A673 (cell line): ENCODE data around the gene TMEM176A. TPM values are rescaled to one million over a fixed set of nuclear protein-coding genes. Genes with fewer than 3 reads are reported as not detected.

Source experiments
- BruUV-seq: library from RNA; stranded (reverse); fragments of 400-500 nt; replicated peaks from 2 replicates; lab custom pipeline; 2021; lab: Mats Ljungman, UMichigan
- CTCF ChIA-PET: fragments of 300-600 bp; sonication (Branson Sonifier 250); formaldehyde crosslinking; loops from one replicate; lab custom pipeline; 2022; ENCODE audit warnings: antibody characterized with exemption; lab: Charles Lee
- POLR2A ChIA-PET: fragments of 300-600 bp; sonication (Branson Sonifier 250); formaldehyde crosslinking; loops from one replicate; lab custom pipeline; 2022; ENCODE audit warnings: antibody characterized with exemption; ENCODE audit not compliant: low non-redundant PET; lab: Charles Lee
- DNase-seq: peaks from one replicate; pipeline ENCODE4 v3.0.0-alpha.2; 2015; ENCODE audit warnings: low spot score
- H3K27ac ChIP-seq: fragments of 200-600 bp; sonication (generic); 2 replicates; pipeline ENCODE4 v1.5.1; 2016; ENCODE audit warnings: mixed run types, low read depth, mild to moderate bottlenecking, mixed read lengths, antibody characterized with exemption, low read length; ENCODE audit not compliant: poor library complexity, severe bottlenecking
- H3K27me3 ChIP-seq: fragments of 200-600 bp; sonication (generic); replicated peaks from 2 replicates; pipeline ENCODE4 v1.6.1; 2017; ENCODE audit warnings: mixed run types, low read depth, mild to moderate bottlenecking, mixed read lengths, antibody characterized with exemption, low read length; ENCODE audit not compliant: insufficient read depth, poor library complexity
- H3K36me3 ChIP-seq: fragments of 200-600 bp; sonication (generic); 2 replicates; pipeline ENCODE4 v1.6.1; 2016; ENCODE audit warnings: mixed run types, mild to moderate bottlenecking, mixed read lengths, antibody characterized with exemption, low read length; ENCODE audit not compliant: insufficient read depth, poor library complexity, severe bottlenecking
- H3K4me1 ChIP-seq: fragments of 200-600 bp; sonication (generic); 2 replicates; pipeline ENCODE4 v1.6.1; 2017; ENCODE audit warnings: mixed run types, mild to moderate bottlenecking, mixed read lengths, antibody characterized with exemption, low read length; ENCODE audit not compliant: insufficient read depth, poor library complexity, severe bottlenecking
- H3K4me3 ChIP-seq: fragments of 200-600 bp; sonication (generic); 2 replicates; pipeline ENCODE4 v1.5.1; 2016; ENCODE audit warnings: low read depth, mixed run types, mild to moderate bottlenecking, mixed read lengths, low read length; ENCODE audit not compliant: poor library complexity, severe bottlenecking
- H3K9me3 ChIP-seq: fragments of 200-600 bp; sonication (generic); 2 replicates; pipeline ENCODE4 v1.6.1; 2016; ENCODE audit warnings: mixed run types, low read depth, mild to moderate bottlenecking, mixed read lengths, antibody characterized with exemption, low read length; ENCODE audit not compliant: poor library complexity, severe bottlenecking
- EZH2 ChIP-seq: fragments of 200-600 bp; sonication (generic); IDR thresholded peaks from 2 replicates; pipeline ENCODE4 v1.6.1; 2017; ENCODE audit warnings: borderline replicate concordance, low read depth, mild to moderate bottlenecking, mixed read lengths, antibody characterized with exemption, low read length; ENCODE audit not compliant: poor library complexity, severe bottlenecking
- intact Hi-C: fragments of 100-400 bp; cut with micrococcal nuclease; formaldehyde crosslinking; loops from one replicate; pipeline ENCODE4 v1.10.0; 2022; ENCODE audit not compliant: unreplicated experiment
- total RNA-seq: library from RNA; stranded (reverse); gene quantifications from 2 replicates; pipeline ENCODE4 v1.2.3, GENCODE V29; 2021
- TF ChIP-seq, protein P1 (sequence below): fragments of 300-800, 200-600 bp; sonication (generic); conservative IDR thresholded peaks from 2 replicates; pipeline ENCODE4 v1.5.1; 2017; ENCODE audit warnings: low read depth, mild to moderate bottlenecking, antibody characterized with exemption, low read length, moderate library complexity, mixed read lengths

Gene TMEM176A
- total RNA-seq, 1 experiment from 2014 or later = 2.9 TPM

GRCh38 chr7:150823043-150823442 lies 22.5 kb downstream of the TMEM176A start:
- POLR2A ChIA-PET = no interaction called here
- no peak overlapping the region for H3K27ac ChIP-seq

GRCh38 chr7:150823484-150824126 lies 23.0 kb downstream of the TMEM176A start:
- H3K27ac ChIP-seq = no peak overlapping the region
- H3K36me3 ChIP-seq = no peaks in the 10 kb centered on the region
- ChIA-PET CTCF (interaction anchor here (0.6 kb wide), 1 partner anchor 186 kb away, joined by 3 read pairs; no protein-coding TSS in a partner anchor), POLR2A (no interaction called here)
- intact Hi-C loops = no loop called here
- TF ChIP-seq, protein P1, sequence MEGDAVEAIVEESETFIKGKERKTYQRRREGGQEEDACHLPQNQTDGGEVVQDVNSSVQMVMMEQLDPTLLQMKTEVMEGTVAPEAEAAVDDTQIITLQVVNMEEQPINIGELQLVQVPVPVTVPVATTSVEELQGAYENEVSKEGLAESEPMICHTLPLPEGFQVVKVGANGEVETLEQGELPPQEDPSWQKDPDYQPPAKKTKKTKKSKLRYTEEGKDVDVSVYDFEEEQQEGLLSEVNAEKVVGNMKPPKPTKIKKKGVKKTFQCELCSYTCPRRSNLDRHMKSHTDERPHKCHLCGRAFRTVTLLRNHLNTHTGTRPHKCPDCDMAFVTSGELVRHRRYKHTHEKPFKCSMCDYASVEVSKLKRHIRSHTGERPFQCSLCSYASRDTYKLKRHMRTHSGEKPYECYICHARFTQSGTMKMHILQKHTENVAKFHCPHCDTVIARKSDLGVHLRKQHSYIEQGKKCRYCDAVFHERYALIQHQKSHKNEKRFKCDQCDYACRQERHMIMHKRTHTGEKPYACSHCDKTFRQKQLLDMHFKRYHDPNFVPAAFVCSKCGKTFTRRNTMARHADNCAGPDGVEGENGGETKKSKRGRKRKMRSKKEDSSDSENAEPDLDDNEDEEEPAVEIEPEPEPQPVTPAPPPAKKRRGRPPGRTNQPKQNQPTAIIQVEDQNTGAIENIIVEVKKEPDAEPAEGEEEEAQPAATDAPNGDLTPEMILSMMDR = no peak
- TF ChIP-seq EZH2 = no peak
- no TSS peak for BruUV-seq
- no peak overlapping the region for H3K4me3 ChIP-seq
- no peak for DNase-seq
- H3K27me3 ChIP-seq = no peaks in the 10 kb centered on the region
- H3K9me3 ChIP-seq = no peaks in the 10 kb centered on the region
- no peaks in the 10 kb centered on the region for H3K4me1 ChIP-seq

More at GRCh38 chr7:150823043-150823442, 22.5 kb downstream of the TMEM176A start:
- no peak for DNase-seq
- Histone ChIP-seq H3K9me3 (no peaks in the 10 kb centered on the region), H3K36me3 (no peaks in the 10 kb centered on the region), H3K4me3 (no peak overlapping the region), H3K4me1 (no peaks in the 10 kb centered on the region), H3K27me3 (no peaks in the 10 kb centered on the region)
- TF ChIP-seq EZH2 = no peak
- TF ChIP-seq, protein P1 = no peak
- BruUV-seq = no TSS peak
- CTCF ChIA-PET = no interaction called here
- intact Hi-C loops = no loop called here

DNA sequence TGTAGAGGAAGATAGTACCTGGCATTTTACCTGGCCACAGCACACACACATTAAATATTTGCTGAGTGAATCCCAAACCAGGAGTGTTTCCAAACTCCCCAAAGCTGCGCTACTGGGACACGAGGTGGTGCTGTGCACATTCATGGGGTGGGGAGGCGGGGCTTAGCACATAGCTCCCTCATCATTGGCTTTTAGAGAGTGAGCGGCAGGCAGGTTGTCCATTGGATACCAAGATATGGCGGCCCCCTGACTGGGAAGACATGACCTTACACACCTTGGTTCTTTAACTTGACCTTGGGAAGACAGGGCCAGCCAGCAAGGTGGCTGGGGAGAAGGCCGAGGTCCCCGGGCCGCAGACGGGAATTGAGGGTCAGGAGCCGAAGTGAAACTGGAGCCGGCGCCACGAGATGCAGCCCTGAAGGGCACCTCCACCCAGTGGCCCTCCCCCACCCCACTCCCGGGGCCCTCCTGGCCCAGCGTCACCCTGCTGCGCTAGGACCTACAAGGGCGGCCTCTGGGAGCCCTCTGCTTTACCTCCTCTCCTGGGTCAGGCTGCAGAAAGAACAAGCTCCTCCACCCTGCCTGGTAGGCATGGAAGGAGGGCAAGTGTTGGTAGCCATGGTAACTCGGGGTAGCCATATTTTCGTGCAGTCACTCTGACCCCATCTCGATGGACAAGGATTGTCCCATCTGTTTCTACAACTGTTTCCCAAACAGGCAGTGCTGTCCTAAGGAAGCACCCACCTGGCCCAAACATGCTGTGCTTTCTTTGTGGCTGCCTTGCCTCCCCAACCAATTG lies 24.0 kb downstream of the TMEM176A start:
- no peak overlapping the region for H3K4me3 ChIP-seq
- H3K36me3 ChIP-seq = no peaks in the 10 kb centered on the region
- TF ChIP-seq, protein P1 = no peak
- no peak for TF ChIP-seq EZH2
- no peaks in the 10 kb centered on the region for H3K9me3 ChIP-seq
- ChIA-PET CTCF (interaction anchor here (0.6 kb wide), 1 partner anchor 187 kb away, joined by 3 read pairs; no protein-coding TSS in a partner anchor), POLR2A (no interaction called here)
- H3K27ac ChIP-seq = no peak overlapping the region
- H3K4me1 ChIP-seq = no peaks in the 10 kb centered on the region
- no peak for DNase-seq
- BruUV-seq = no TSS peak
- intact Hi-C loops = no loop called here
- H3K27me3 ChIP-seq = no peaks in the 10 kb centered on the region
